CD14-positive monocyte (primary cell): ENCODE results near the gene AMZ1. TPM values are rescaled to one million over a fixed set of nuclear protein-coding genes. Genes with fewer than 3 reads are reported as not detected.

Source experiments
- DNase-seq, 3 donors: peaks; one replicate each; pipeline ENCODE4 v3.0.0-alpha.2; 2011 to 2022
- H2AFZ ChIP-seq: 2 replicates; pipeline ENCODE4 v1.6.0; 2012; ENCODE audit warnings: mild to moderate bottlenecking, low read depth, low read length, inconsistent platforms; ENCODE audit not compliant: insufficient read depth, poor library complexity, severe bottlenecking
- H3K27ac ChIP-seq, 2 donors: 1 replicate in 1 of 2; 2 replicates in 1 of 2; pipeline ENCODE4 v1.5.1; 2012 to 2013; ENCODE audit warnings: low read length in 2 of 2, control low read depth in 1 of 2, inconsistent platforms in 1 of 2, low read depth in 1 of 2, mild to moderate bottlenecking in 1 of 2
- H3K27me3 ChIP-seq, 2 donors: one replicate each; pipeline versions ENCODE4 v1.6.0 to v1.6.1; 2011 to 2013; ENCODE audit warnings: low read length in 2 of 2; ENCODE audit not compliant: control insufficient read depth in 2 of 2, insufficient read depth in 2 of 2
- H3K36me3 ChIP-seq, 2 donors: replicated peaks in 1 of 2; 1 replicate in 1 of 2; 2 replicates in 1 of 2; pipeline versions ENCODE4 v1.5.1 to v1.6.1; 2012 to 2013; ENCODE audit warnings: low read length in 2 of 2, control low read depth in 1 of 2, inconsistent platforms in 1 of 2, mild to moderate bottlenecking in 1 of 2; ENCODE audit not compliant: insufficient read depth in 2 of 2, control insufficient read depth in 1 of 2
- H3K4me1 ChIP-seq, 2 donors: 1 replicate in 1 of 2; 2 replicates in 1 of 2; pipeline versions ENCODE4 v1.5.1 to v1.6.1; 2012 to 2013; ENCODE audit warnings: low read length in 2 of 2, control low read depth in 1 of 2, inconsistent platforms in 1 of 2, mild to moderate bottlenecking in 1 of 2, moderate library complexity in 1 of 2; ENCODE audit not compliant: insufficient read depth in 2 of 2, control insufficient read depth in 1 of 2
- H3K4me2 ChIP-seq: replicated peaks from 2 replicates; pipeline ENCODE3; 2012; ENCODE audit warnings: low read length, moderate library complexity, mild to moderate bottlenecking; ENCODE audit not compliant: poor library complexity, severe bottlenecking; ENCODE audit errors: extremely low read depth
- H3K4me3 ChIP-seq, 3 experiments: fragments of 200-600 bp in 1 of 3; sonication (generic) in 1 of 3; replicated peaks in 1 of 3; 1 replicate in 2 of 3; 2 replicates in 1 of 3; pipeline ENCODE4 v1.5.1; 2011 to 2013; ENCODE audit warnings: low read length in 3 of 3, mild to moderate bottlenecking in 3 of 3, control low read depth in 2 of 3, low read depth in 2 of 3, inconsistent platforms in 1 of 3, moderate library complexity in 1 of 3
- H3K79me2 ChIP-seq: 2 replicates; pipeline ENCODE4 v1.6.0; 2012; ENCODE audit warnings: mild to moderate bottlenecking, control low read depth, inconsistent platforms, low read length, moderate library complexity; ENCODE audit not compliant: insufficient read depth
- H3K9ac ChIP-seq: 2 replicates; pipeline ENCODE4 v1.6.0; 2017; ENCODE audit warnings: low read length, mild to moderate bottlenecking; ENCODE audit not compliant: insufficient read depth, poor library complexity, severe bottlenecking
- H3K9me3 ChIP-seq, 2 donors: replicated peaks in 1 of 2; 1 replicate in 1 of 2; 2 replicates in 1 of 2; pipeline versions ENCODE4 v1.5.1 to v1.6.1; 2012 to 2013; ENCODE audit warnings: low read length in 2 of 2, control low read depth in 1 of 2; ENCODE audit not compliant: control insufficient read depth in 1 of 2, insufficient read depth in 1 of 2
- H4K20me1 ChIP-seq: 2 replicates; pipeline ENCODE4 v1.6.0; 2012; ENCODE audit warnings: mild to moderate bottlenecking, low read length, control low read depth, moderate library complexity; ENCODE audit not compliant: insufficient read depth
- H3K27ac Mint-ChIP-seq, 7 donors: one replicate each; pipeline ENCODE4 v1.8.0; 2020; ENCODE audit warnings: mild to moderate bottlenecking in 7 of 7, mixed read lengths in 7 of 7, moderate library complexity in 6 of 7, inconsistent platforms in 2 of 7
- H3K27me3 Mint-ChIP-seq, 3 donors: one replicate each; pipeline ENCODE4 v1.8.0; 2021 to 2022; ENCODE audit warnings: low read depth in 3 of 3, mild to moderate bottlenecking in 3 of 3, mixed read lengths in 3 of 3, moderate library complexity in 3 of 3, inconsistent platforms in 1 of 3
- H3K36me3 Mint-ChIP-seq, 2 donors: one replicate each; pipeline ENCODE4 v1.8.0; 2020; ENCODE audit warnings: mixed read lengths in 2 of 2, inconsistent platforms in 1 of 2, mild to moderate bottlenecking in 1 of 2
- H3K4me1 Mint-ChIP-seq: one replicate; pipeline ENCODE4 v1.8.0; 2020; ENCODE audit warnings: mild to moderate bottlenecking, mixed read lengths
- H3K4me3 Mint-ChIP-seq, 2 donors: one replicate each; pipeline ENCODE4 v1.8.0; 2020; ENCODE audit warnings: mild to moderate bottlenecking in 2 of 2, mixed read lengths in 2 of 2, moderate library complexity in 1 of 2
- H3K9me3 Mint-ChIP-seq, 7 donors: one replicate each; pipeline ENCODE4 v1.8.0; 2020 to 2022; ENCODE audit warnings: mixed read lengths in 7 of 7, mild to moderate bottlenecking in 6 of 7, moderate library complexity in 6 of 7, inconsistent platforms in 2 of 7
- WGBS: methylation state at CpG from one replicate; pipeline ENCODE4 v1.1.5; 2013; ENCODE audit warnings: missing lambda C conversion rate; ENCODE audit not compliant: insufficient coverage; 5-methylcytosine and 5-hydroxymethylcytosine counted together
- intact Hi-C, 2 donors: fragments of 100-400 bp; cut with micrococcal nuclease; formaldehyde crosslinking; loops; one replicate each; pipeline versions ENCODE4 v1.15.0 to v1.15.1; 2023
- polyA plus RNA-seq, 3 donors: library from polyadenylated mRNA; depleted of rRNA in 1 of 3; unstranded in 2 of 3; stranded (reverse) in 1 of 3; fragments of 300-500 nt in 2 of 3; fragments of >200 nt in 1 of 3; fragmentation: Illumina TruSeq in 2 of 3; gene quantifications; 1 replicate in 2 of 3; 2 replicates in 1 of 3; pipeline ENCODE4 v1.2.3, GENCODE V29; 2012 to 2021
- TF ChIP-seq, protein P1 (sequence below): fragments of 200-600 bp; IDR thresholded peaks from one replicate; pipeline ENCODE4 v1.8.0; 2022; ENCODE audit warnings: antibody characterized with exemption, mild to moderate bottlenecking

AMZ1 gene
- polyA plus RNA-seq, 3 donors: 0.09 to 0.25 (median 0.14) TPM

- intact Hi-C loops: no loop called here
Measured at GRCh38 chr7:2657920-2658671, 29.9 kb upstream of the AMZ1 start.

GRCh38 chr7:2658941-2659340, 29.1 kb upstream of the AMZ1 start:
- Histone ChIP-seq H2AFZ (no peak overlapping the region), H3K4me2 (no peak overlapping the region), H3K4me1 (peaks cover 0 to 3% of the 10 kb centered on the region in 2 donors), H3K9me3 (no peaks in the 10 kb centered on the region), H3K27me3 (no peaks in the 10 kb centered on the region), H3K36me3 (peaks cover 70 to 81% of the 10 kb centered on the region in 2 donors), H3K79me2 (no peaks in the 10 kb centered on the region), H4K20me1 (peaks cover 78% of the 10 kb centered on the region), H3K27ac (no peak overlapping the region), H3K9ac (no peak overlapping the region), H3K4me3 (no peak overlapping the region)
- Mint-ChIP-seq H3K36me3 (peaks cover 46 to 77% of the 10 kb centered on the region in 2 donors), H3K27me3 (peaks cover 0 to 2% (median 1%) of the 10 kb centered on the region in 3 donors), H3K27ac (peak overlapping the region in 1 of 7 donors; percentile 75), H3K9me3 (peaks cover 0 to 3% (median 0%) of the 10 kb centered on the region in 7 donors), H3K4me3 (no peak overlapping the region), H3K4me1 (no peaks in the 10 kb centered on the region)
- intact Hi-C loops: no loop called here
- no peak for DNase-seq
- TF ChIP-seq, protein P1, sequence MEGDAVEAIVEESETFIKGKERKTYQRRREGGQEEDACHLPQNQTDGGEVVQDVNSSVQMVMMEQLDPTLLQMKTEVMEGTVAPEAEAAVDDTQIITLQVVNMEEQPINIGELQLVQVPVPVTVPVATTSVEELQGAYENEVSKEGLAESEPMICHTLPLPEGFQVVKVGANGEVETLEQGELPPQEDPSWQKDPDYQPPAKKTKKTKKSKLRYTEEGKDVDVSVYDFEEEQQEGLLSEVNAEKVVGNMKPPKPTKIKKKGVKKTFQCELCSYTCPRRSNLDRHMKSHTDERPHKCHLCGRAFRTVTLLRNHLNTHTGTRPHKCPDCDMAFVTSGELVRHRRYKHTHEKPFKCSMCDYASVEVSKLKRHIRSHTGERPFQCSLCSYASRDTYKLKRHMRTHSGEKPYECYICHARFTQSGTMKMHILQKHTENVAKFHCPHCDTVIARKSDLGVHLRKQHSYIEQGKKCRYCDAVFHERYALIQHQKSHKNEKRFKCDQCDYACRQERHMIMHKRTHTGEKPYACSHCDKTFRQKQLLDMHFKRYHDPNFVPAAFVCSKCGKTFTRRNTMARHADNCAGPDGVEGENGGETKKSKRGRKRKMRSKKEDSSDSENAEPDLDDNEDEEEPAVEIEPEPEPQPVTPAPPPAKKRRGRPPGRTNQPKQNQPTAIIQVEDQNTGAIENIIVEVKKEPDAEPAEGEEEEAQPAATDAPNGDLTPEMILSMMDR: no peak
- WGBS: 96% methylated on average over 13 of the region's 15 CpGs

More at GRCh38 chr7:2657920-2658671, 29.9 kb upstream of the AMZ1 start:
- Histone ChIP-seq H4K20me1 (peaks cover 74% of the 10 kb centered on the region), H3K4me1 (no peaks in the 10 kb centered on the region), H3K4me2 (no peak overlapping the region), H3K4me3 (no peak overlapping the region), H3K27me3 (no peaks in the 10 kb centered on the region), H3K79me2 (no peaks in the 10 kb centered on the region), H3K36me3 (peaks cover 73 to 84% of the 10 kb centered on the region in 2 donors), H3K9ac (no peak overlapping the region), H2AFZ (no peak overlapping the region), H3K27ac (no peak overlapping the region), H3K9me3 (no peaks in the 10 kb centered on the region)
- H3K27ac Mint-ChIP-seq: no peak overlapping the region
- peaks cover 0 to 2% (median 1%) of the 10 kb centered on the region in 3 donors for H3K27me3 Mint-ChIP-seq
- peaks cover 0 to 3% (median 0%) of the 10 kb centered on the region in 7 donors for H3K9me3 Mint-ChIP-seq
- no peak overlapping the region for H3K4me3 Mint-ChIP-seq
- H3K36me3 Mint-ChIP-seq: peaks cover 51 to 84% of the 10 kb centered on the region in 2 donors
- TF ChIP-seq, protein P1: no peak
- no peak for DNase-seq
- H3K4me1 Mint-ChIP-seq: no peaks in the 10 kb centered on the region
- 98% methylated on average over 25 of the region's 33 CpGs for WGBS
